Stimulated activated CD8-positive, alpha-beta memory T cell treated with anti-CD3 and anti-CD28 coated beads, Interleukin-15, amount 100 ng/mL, for 48 hours (primary cell): ENCODE measurements around the gene FERMT1.

ENCODE experiments used
- DNase-seq, 2 donors: peaks; one replicate each; pipeline ENCODE4 v3.0.0-alpha.2; 2020; ENCODE audit warnings: low read depth in 2 of 2

FERMT1 gene, protein sequence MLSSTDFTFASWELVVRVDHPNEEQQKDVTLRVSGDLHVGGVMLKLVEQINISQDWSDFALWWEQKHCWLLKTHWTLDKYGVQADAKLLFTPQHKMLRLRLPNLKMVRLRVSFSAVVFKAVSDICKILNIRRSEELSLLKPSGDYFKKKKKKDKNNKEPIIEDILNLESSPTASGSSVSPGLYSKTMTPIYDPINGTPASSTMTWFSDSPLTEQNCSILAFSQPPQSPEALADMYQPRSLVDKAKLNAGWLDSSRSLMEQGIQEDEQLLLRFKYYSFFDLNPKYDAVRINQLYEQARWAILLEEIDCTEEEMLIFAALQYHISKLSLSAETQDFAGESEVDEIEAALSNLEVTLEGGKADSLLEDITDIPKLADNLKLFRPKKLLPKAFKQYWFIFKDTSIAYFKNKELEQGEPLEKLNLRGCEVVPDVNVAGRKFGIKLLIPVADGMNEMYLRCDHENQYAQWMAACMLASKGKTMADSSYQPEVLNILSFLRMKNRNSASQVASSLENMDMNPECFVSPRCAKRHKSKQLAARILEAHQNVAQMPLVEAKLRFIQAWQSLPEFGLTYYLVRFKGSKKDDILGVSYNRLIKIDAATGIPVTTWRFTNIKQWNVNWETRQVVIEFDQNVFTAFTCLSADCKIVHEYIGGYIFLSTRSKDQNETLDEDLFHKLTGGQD

DNA sequence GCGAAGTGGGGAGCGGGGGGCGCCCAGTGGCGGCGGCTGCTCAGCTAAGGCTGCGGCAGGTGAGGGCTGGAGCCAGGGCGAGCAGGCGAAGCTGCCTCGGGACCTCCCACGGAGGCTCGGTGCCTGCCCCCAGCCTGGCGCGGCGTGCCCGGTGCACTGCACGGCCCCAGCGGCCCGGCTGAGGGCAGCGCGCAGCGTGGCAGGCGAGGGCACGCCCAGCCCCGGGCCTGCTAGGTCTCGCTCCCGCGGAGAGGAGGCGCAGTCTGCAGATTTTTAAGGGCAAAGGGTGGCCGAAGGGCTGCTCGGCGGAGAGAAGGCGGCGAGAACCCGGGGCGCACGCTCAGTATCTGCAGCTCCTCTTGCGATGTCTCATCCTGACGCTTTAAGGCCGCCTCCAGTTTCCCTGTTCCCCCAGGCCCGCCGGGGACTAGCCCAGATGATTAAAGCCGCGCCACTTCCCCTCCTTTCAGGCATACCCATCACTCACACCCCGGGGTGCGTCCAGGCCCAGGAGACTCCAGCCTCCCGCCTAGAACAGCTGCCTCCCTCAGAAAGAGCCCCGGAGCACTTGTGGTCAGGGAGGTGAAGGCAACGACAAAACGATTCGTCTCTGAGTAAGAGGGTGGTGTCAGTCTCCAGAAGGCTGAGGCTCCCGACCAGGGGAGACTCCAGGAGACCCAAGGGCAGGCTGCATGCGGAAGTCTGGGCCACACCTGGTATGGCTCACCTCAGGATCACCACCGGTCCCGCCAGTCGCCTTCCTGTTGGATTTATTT is at the start of gene FERMT1:
Gene FERMT1 (minus strand): TSS at position 158 of the 776 bp plus-strand sequence. CDS start 3,476 bp downstream, outside the sequence.
- DNase-seq = peak; percentile 27 to 47

GRCh38 chr20:6169251-6169650 is 46.4 kb upstream of the FERMT1 start:
- no peak for DNase-seq

DNA sequence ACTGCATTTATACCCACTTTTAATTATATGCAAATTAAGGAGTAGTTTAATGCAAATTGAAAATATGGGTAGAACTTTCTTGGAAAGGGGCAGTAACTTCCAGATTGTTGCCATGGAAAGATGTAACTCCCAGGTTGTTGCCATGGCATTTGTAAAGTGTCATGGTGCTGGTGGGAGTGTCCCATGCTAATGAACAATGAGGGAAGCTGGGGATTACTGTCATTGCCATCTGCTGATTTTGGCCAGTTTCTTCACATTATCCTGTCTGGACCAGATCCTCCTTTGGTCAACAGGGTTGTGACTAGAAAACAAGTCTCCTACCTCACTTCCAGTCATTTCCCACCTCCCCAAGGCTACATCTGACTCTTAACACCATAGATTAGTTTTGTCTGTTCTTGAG is 45.4 kb upstream of the FERMT1 start:
- no peak for DNase-seq

DNA sequence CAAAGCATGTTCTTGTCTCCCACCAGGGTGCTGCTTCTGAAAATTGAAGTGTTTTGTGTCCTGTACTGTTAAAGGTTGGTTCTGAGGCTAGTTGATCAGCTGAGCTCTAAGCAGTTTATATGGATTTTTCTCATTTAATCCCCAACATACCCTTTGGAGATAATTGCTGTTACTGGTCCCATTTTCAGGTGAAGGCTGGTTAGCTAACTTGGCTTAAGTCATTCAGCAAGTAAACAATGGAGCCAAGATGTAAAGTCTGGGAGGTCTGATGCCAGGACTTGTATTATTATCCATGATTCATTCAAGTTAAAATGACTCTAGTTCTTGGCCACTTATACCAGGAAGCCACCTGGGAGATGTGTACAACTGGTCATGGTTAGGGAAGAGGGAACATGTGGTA is 42.5 kb upstream of the FERMT1 start:
- no peak for DNase-seq

GRCh38 chr20:6164421-6165341 is 41.9 kb upstream of the FERMT1 start:
- no peak for DNase-seq

- no peak for DNase-seq
Measured at GRCh38 chr20:6160736-6161135, 37.9 kb upstream of the FERMT1 start.

- no peak for DNase-seq
Measured at GRCh38 chr20:6157345-6157744, 34.5 kb upstream of the FERMT1 start.

GRCh38 chr20:6152777-6153176 is 29.9 kb upstream of the FERMT1 start:
- DNase-seq = no peak

GRCh38 chr20:6148073-6148472 is 25.2 kb upstream of the FERMT1 start:
- no peak for DNase-seq

- peak in 1 of 2 donors; percentile 12 for DNase-seq
Measured at GRCh38 chr20:6142348-6142993, 19.6 kb upstream of the FERMT1 start.

DNA sequence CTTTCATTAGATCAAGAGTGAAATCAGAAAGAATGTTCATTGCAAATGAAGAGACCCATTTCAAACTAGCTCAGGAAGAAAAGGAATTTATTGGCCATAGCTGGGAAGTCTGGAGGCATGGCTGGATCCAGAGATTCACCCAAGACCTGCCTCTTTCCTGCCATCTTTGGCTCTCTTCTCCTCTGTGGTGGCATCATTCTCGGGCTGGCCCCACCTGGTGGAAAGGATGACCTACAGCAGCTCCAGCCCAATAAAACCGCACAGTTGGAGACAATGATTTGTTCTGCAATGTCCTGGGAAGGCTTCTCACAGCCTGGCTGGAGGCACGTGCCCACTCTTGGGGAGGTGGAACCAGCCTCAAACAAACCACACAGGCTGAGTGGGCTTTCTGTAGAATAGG is 18.1 kb upstream of the FERMT1 start:
- no peak for DNase-seq

GRCh38 chr20:6135347-6135746 is 12.5 kb upstream of the FERMT1 start:
- DNase-seq = no peak

- no peak for DNase-seq
Measured at GRCh38 chr20:6134592-6134991, 11.8 kb upstream of the FERMT1 start.

DNA sequence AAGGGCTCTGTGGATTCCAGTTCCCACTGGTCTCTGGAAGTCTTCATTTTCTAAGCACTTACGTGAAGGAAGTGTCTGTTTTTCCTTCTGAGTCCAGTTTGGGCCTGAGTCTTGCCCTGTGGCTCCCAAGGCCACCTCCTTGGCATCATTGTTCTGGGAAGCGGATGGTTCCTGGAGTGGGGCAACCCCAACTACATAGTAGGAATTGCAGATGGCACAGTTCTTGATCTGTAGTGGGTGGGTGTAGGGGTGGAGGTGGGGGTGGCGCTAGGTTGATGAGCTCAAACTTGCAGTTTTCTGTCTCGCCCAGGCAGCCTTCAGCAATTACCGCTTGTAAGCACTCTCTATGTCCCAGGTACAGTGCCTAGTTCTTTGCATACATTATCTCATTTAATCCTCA is 7.2 kb upstream of the FERMT1 start:
- DNase-seq = no peak

DNA sequence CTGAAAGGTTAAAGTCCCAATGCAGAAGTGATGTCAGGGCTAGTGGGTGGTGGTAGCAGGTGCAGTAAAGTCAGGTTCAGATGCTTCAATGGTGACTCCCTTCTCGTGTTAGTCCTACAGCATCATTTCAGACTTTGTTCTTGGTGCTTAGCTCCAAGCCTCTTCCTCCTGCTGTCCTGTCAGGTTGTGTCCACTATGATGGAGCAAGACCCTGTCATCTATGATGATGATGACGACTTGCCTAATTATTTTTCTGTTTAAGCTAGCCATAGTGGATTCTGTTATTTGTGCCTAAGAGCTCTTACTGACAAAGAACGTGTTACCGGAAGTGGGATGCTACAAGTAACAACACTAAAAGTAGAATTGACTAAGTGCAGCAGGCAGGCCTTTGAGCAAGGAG is 5.0 kb upstream of the FERMT1 start:
- no peak for DNase-seq

DNA sequence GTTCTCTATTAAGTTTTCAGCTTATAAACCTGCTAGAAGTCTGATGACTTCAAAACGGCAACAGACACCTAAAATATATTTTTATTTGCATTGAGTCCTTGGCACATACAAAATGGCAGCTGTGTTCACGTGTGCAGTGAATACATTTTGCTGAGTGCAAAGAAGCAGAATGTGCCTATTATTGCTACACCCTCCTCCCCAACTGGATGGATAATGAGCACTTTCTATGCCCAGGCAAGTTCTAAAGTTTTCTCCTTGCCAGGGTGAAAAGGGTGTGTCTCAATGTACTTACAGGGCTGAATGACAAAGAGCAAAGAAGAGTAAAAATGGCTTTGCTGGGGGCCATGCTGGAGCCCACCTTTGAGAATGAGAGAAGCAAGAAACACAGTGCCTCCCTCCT is 4.0 kb upstream of the FERMT1 start:
- DNase-seq = no peak

GRCh38 chr20:6123649-6124014 is 802 bp upstream of the FERMT1 start:
- DNase-seq = no peak

DNA sequence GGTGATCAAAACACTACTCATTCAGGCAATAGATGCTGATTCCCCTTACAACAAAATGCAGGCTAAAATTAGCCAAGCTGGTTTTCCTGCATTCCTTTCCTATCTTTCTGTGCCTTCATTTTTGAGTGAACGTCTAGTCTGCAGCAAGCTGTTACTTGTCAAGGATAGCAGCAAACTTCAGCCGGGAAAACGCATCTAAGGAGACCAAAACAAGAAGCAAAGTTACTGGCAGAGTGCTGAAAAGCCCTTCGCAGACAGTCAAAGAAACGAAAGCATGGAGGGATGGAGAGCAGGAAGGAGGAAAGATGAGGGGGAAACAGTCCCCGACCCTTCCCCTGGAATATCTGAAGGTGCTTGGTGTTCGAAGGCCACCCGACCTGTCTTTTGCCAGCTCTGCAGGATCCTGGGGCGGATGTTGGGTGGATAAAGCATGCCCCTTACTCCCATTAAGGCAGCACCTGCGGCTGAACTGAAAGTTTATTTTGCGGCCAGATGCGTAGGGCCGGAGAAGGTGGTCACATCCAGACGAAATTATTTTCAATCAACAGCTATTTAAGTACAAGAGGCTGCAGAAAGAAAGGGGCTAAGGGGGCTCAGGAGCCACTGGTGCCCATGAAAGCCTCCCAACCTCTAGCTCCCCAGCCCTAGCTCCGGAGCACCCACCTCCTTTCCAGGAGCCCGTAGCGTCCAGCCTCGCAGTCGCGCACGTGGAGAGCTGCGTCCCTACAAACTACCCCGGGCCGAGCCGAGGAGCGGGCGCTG is 538 bp downstream of the FERMT1 start:
- DNase-seq = no peak

DNA sequence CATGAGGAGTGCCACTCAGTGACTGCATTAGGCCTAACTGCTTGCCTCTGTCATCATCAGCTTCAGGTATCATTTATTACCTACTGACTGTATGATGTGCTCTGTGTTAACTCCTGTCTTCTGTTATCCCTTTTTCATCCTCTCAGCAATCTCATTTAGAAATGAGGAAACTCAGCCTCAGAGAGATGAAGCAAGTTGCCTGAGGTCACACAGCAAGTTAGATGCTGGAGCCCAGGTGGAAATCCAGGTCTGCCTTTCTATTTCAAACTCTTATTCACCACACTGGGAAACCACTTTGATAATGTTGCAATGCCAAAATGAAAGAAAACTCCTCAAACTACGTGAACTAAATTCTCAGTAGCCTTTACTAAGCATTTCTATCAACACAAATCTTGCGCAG is 1.3 kb downstream of the FERMT1 start:
- no peak for DNase-seq

DNA sequence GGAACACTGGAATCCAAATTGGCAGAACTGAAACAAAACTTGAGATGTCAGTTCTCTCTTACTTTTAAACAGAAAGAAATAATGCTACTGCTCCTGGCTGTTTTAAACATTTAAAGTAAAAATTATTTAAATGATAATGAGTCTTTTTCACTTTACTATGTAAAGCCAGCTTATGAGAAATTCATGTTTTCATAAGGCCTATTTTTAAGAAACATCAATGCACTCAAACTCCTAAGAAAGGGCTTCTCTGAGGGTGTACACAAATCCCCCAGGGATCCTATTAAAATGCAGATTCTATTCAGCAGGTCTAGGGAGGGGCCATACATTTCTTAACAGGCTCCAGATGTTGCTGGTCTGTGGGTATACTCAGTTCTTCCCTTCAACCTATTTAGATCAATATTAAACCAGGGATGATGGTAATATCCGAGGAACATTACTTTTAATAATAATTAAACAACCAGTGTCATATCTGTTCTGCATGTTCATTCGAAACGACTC is 2.3 kb downstream of the FERMT1 start:
- no peak for DNase-seq
